Adrenal gland (tissue), 5 donors: ENCODE data around the gene ERG28.

Experiments
- CTCF ChIP-seq, 6 experiments: fragments of 450-650 bp in 4 of 6; fragments of 200-600 bp in 2 of 6; sonication (generic) in 1 of 6; IDR thresholded peaks; 1 replicate in 5 of 6; 2 replicates in 1 of 6; pipeline versions ENCODE4 v1.5.1 to v1.8.0; 2016 to 2021; ENCODE audit warnings: antibody characterized with exemption in 6 of 6, mild to moderate bottlenecking in 2 of 6, moderate library complexity in 1 of 6
- POLR2A ChIP-seq, 2 donors: fragments of 450-650 bp; IDR thresholded peaks; one replicate each; pipeline ENCODE4 v1.6.1; 2017; ENCODE audit warnings: antibody characterized with exemption in 2 of 2, mild to moderate bottlenecking in 2 of 2, moderate library complexity in 1 of 2
- donor health status: DM: no; HTN: no; CAD: no.

GRCh38 chr14:75654127-75654732 is 6.4 kb downstream of the ERG28 start:
- TF ChIP-seq POLR2A (IDR thresholded peaks at IDR 0.05) (no peak), CTCF (IDR thresholded peaks at IDR 0.05) (peak; percentile 85 to 97 (median 95))
